CD8-positive, alpha-beta memory T cell (primary cell): ENCODE results near the gene C18orf32. TPM values are rescaled to one million over a fixed set of nuclear protein-coding genes. Genes with fewer than 3 reads are reported as not detected.

Experiments
- CTCF ChIA-PET: fragments of 350-600 bp; sonication (Branson Sonifier 250); formaldehyde crosslinking; loops from one replicate; lab custom pipeline; 2021; ENCODE audit warnings: antibody characterized with exemption; lab: Charles Lee
- POLR2A ChIA-PET: fragments of 350-600 bp; sonication (Branson Sonifier 250); formaldehyde crosslinking; loops from one replicate; lab custom pipeline; 2021; ENCODE audit warnings: antibody characterized with exemption; lab: Charles Lee
- DNase-seq, 5 donors: peaks; one replicate each; pipeline versions ENCODE4 v3.0.0 to v3.0.0-alpha.2; 2020 to 2022; ENCODE audit warnings: mixed read lengths in 1 of 5
- H3K27ac ChIP-seq: one replicate; pipeline ENCODE4 v1.7.0; 2013; ENCODE audit warnings: low read depth, mild to moderate bottlenecking, low read length, moderate library complexity
- H3K27me3 ChIP-seq: 2 replicates; pipeline ENCODE4 v1.7.0; 2013; ENCODE audit warnings: low read length, mild to moderate bottlenecking; ENCODE audit not compliant: insufficient read depth, poor library complexity, severe bottlenecking
- H3K36me3 ChIP-seq: 2 replicates; pipeline ENCODE4 v1.7.0; 2013; ENCODE audit warnings: mild to moderate bottlenecking, low read length, moderate library complexity; ENCODE audit not compliant: insufficient read depth
- H3K4me1 ChIP-seq: 2 replicates; pipeline ENCODE4 v1.7.0; 2013; ENCODE audit warnings: mild to moderate bottlenecking, low read length, moderate library complexity; ENCODE audit not compliant: insufficient read depth
- H3K4me3 ChIP-seq: 2 replicates; pipeline ENCODE4 v1.7.0; 2013; ENCODE audit warnings: mild to moderate bottlenecking, low read length
- H3K9me3 ChIP-seq: 2 replicates; pipeline ENCODE4 v1.7.0; 2013; ENCODE audit warnings: mild to moderate bottlenecking, low read length
- H3K27ac Mint-ChIP-seq, 8 donors: one replicate each; pipeline ENCODE4 v1.8.0; 2020 to 2021; ENCODE audit warnings: mixed read lengths in 8 of 8, mild to moderate bottlenecking in 6 of 8, inconsistent platforms in 3 of 8, moderate library complexity in 3 of 8
- H3K27me3 Mint-ChIP-seq, 2 donors: one replicate each; pipeline ENCODE4 v1.8.0; 2020 to 2021; ENCODE audit warnings: mixed read lengths in 2 of 2, mild to moderate bottlenecking in 1 of 2, moderate library complexity in 1 of 2
- H3K36me3 Mint-ChIP-seq, 3 donors: one replicate each; pipeline ENCODE4 v1.8.0; 2020 to 2021; ENCODE audit warnings: mixed read lengths in 3 of 3, inconsistent platforms in 1 of 3, mild to moderate bottlenecking in 1 of 3
- H3K4me1 Mint-ChIP-seq, 3 donors: one replicate each; pipeline ENCODE4 v1.8.0; 2020 to 2021; ENCODE audit warnings: mixed read lengths in 3 of 3, inconsistent platforms in 1 of 3, mild to moderate bottlenecking in 1 of 3
- H3K4me3 Mint-ChIP-seq, 7 donors: one replicate each; pipeline ENCODE4 v1.8.0; 2020 to 2021; ENCODE audit warnings: mixed read lengths in 7 of 7, mild to moderate bottlenecking in 6 of 7, moderate library complexity in 4 of 7, inconsistent platforms in 2 of 7
- H3K9me3 Mint-ChIP-seq, 5 donors: one replicate each; pipeline ENCODE4 v1.8.0; 2020 to 2022; ENCODE audit warnings: mixed read lengths in 5 of 5, mild to moderate bottlenecking in 3 of 5, moderate library complexity in 2 of 5, inconsistent platforms in 1 of 5
- polyA plus RNA-seq: library from polyadenylated mRNA; unstranded; fragments of 300-500 nt; fragmentation: Illumina TruSeq; gene quantifications from one replicate; pipeline ENCODE4 v1.2.3, GENCODE V29; 2021
- total RNA-seq, 2 experiments: library from RNA; stranded (reverse); gene quantifications; one replicate each; pipeline ENCODE4 v1.2.3, GENCODE V29; 2021

The C18orf32 gene
- total and polyA plus RNA-seq, 3 experiments from 2014 or later: 23.4 to 99.9 (median 25.4) TPM

GRCh38 chr18:49487711-49488310 is 777 bp upstream of the C18orf32 start:
- Mint-ChIP-seq H3K27me3 (peaks cover 0 to 1% of the 10 kb centered on the region in 2 donors), H3K4me1 (peaks cover 66 to 94% (median 86%) of the 10 kb centered on the region in 3 donors), H3K27ac (peak overlapping the region; percentile 82 to 99 (median 98)), H3K36me3 (peaks cover 27 to 72% (median 38%) of the 10 kb centered on the region in 3 donors), H3K9me3 (no peaks in the 10 kb centered on the region), H3K4me3 (peak overlapping the region; percentile 93 to 98 (median 96))
- H3K4me3 ChIP-seq: peak overlapping the region; percentile 75
- ChIA-PET POLR2A (interaction anchor here (0.7 to 4.1 kb wide), 5 partner anchors 10 to 1391 kb away, joined by 3 to 43 read pairs (median 6); partner anchors contain the start of genes ACAA2, DYM and ME2), CTCF (interaction anchor here (0.5 to 1.3 kb wide), 4 partner anchors 10 to 27 kb away, joined by 3 to 9 read pairs (median 3); partner anchors contain the start of gene DYM)
- no peaks in the 10 kb centered on the region for H3K27me3 ChIP-seq
- no peak for DNase-seq
- H3K4me1 ChIP-seq: peaks cover 52% of the 10 kb centered on the region
- H3K9me3 ChIP-seq: no peaks in the 10 kb centered on the region
- H3K27ac ChIP-seq: peak overlapping the region; percentile 78
- H3K36me3 ChIP-seq: peaks cover 35% of the 10 kb centered on the region

DNA sequence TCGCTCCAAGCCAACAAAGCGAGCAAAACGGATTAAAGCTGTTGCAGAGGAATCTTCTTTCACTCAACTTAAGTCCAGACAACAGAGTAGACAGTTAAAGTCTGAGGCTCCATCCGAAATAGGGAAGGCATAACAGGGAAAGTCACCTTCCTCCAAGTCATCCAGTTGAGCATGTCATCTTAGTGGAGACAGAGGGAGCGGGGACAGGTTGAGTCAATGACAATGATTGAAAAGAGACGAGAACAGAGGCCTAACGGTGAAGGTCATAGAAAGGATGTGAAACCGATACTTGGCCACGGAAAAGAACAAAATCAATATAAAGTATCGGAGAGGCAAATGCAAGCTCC is 455 bp downstream of the C18orf32 start:
- POLR2A ChIA-PET: interaction anchor here (0.6 to 4.1 kb wide), 5 partner anchors 9 to 1392 kb away, joined by 3 to 43 read pairs (median 4); partner anchors contain the start of genes DYM and ME2

DNA sequence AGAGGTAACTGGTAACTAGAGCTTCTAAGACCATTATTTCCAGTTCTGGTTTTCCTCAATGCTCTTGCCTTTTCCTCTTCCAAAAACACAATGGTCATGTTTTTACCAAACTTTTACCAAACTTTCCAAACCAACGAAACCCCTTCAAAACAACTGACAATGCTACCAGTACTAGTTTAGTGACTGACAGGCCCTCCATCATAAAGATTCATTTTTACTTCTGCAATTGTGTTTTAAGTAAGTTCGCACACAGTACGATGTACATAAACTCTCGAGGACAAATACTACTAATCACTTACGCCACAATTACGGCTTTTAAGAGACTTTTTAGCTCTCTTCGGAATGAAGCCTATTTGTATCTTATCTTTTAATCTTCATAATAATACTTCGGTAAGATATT is 900 bp downstream of the C18orf32 start:
- DNase-seq: no peak
- Mint-ChIP-seq H3K27me3 (peaks cover 0 to 1% of the 10 kb centered on the region in 2 donors), H3K36me3 (peaks cover 24 to 75% (median 35%) of the 10 kb centered on the region in 3 donors), H3K9me3 (no peaks in the 10 kb centered on the region), H3K27ac (peak overlapping the region; percentile 82 to 99 (median 98)), H3K4me1 (peaks cover 57 to 79% (median 74%) of the 10 kb centered on the region in 3 donors), H3K4me3 (peak overlapping the region; percentile 93 to 98 (median 96))
- H3K4me1 ChIP-seq: peaks cover 45% of the 10 kb centered on the region
- POLR2A ChIA-PET: interaction anchor here (1.4 to 4.1 kb wide), 2 partner anchors 8 to 26 kb away, joined by 6 to 43 read pairs; partner anchors contain the start of gene DYM
- peak overlapping the region; percentile 78 for H3K27ac ChIP-seq
- CTCF ChIA-PET: no interaction called here
- peaks cover 30% of the 10 kb centered on the region for H3K36me3 ChIP-seq
- peak overlapping the region; percentile 75 for H3K4me3 ChIP-seq
- H3K27me3 ChIP-seq: no peaks in the 10 kb centered on the region
- H3K9me3 ChIP-seq: no peaks in the 10 kb centered on the region

More for the DNA sequence above, 455 bp downstream of the C18orf32 start:
- Mint-ChIP-seq H3K9me3 (no peaks in the 10 kb centered on the region), H3K27me3 (peaks cover 0 to 1% of the 10 kb centered on the region in 2 donors), H3K4me3 (peak overlapping the region; percentile 93 to 98 (median 96)), H3K27ac (peak overlapping the region; percentile 82 to 99 (median 98)), H3K4me1 (peaks cover 62 to 83% (median 79%) of the 10 kb centered on the region in 3 donors), H3K36me3 (peaks cover 28 to 75% (median 38%) of the 10 kb centered on the region in 3 donors)
- Histone ChIP-seq H3K4me1 (peaks cover 50% of the 10 kb centered on the region), H3K36me3 (peaks cover 32% of the 10 kb centered on the region), H3K4me3 (peak overlapping the region; percentile 75), H3K27ac (peak overlapping the region; percentile 78), H3K27me3 (no peaks in the 10 kb centered on the region), H3K9me3 (no peaks in the 10 kb centered on the region)
- no peak for DNase-seq
- CTCF ChIA-PET: interaction anchor here (0.9 to 1.3 kb wide), 3 partner anchors 9 to 21 kb away, joined by 3 read pairs; no protein-coding TSS in a partner anchor

- Mint-ChIP-seq H3K27me3 (peaks cover 0 to 1% of the 10 kb centered on the region in 2 donors), H3K4me3 (no peak overlapping the region), H3K27ac (peak overlapping the region in 3 of 8 donors; percentile 36 to 70 (median 66)), H3K9me3 (no peaks in the 10 kb centered on the region), H3K4me1 (peaks cover 33 to 60% (median 49%) of the 10 kb centered on the region in 3 donors), H3K36me3 (peaks cover 4 to 70% (median 23%) of the 10 kb centered on the region in 3 donors)
- Histone ChIP-seq H3K27me3 (no peaks in the 10 kb centered on the region), H3K4me1 (peaks cover 25% of the 10 kb centered on the region), H3K36me3 (peaks cover 12% of the 10 kb centered on the region), H3K4me3 (no peak overlapping the region), H3K9me3 (no peaks in the 10 kb centered on the region), H3K27ac (no peak overlapping the region)
- CTCF ChIA-PET: interaction anchor here (1.1 to 1.6 kb wide), 2 partner anchors 10 to 27 kb away, joined by 3 read pairs; no protein-coding TSS in a partner anchor
- no peak for DNase-seq
- POLR2A ChIA-PET: no interaction called here
Measured at GRCh38 chr18:49483198-49483597, 3.8 kb downstream of the C18orf32 start.

- Mint-ChIP-seq H3K4me1 (peaks cover 25 to 47% (median 37%) of the 10 kb centered on the region in 3 donors), H3K4me3 (no peak overlapping the region), H3K27ac (peak overlapping the region in 2 of 8 donors; percentile 66 to 69), H3K9me3 (no peaks in the 10 kb centered on the region), H3K27me3 (peaks cover 0 to 1% of the 10 kb centered on the region in 2 donors), H3K36me3 (peaks cover 4 to 61% (median 23%) of the 10 kb centered on the region in 3 donors)
- no peak for DNase-seq
- Histone ChIP-seq H3K36me3 (peaks cover 8% of the 10 kb centered on the region), H3K4me3 (no peak overlapping the region), H3K9me3 (no peaks in the 10 kb centered on the region), H3K27ac (no peak overlapping the region), H3K4me1 (peaks cover 17% of the 10 kb centered on the region), H3K27me3 (no peaks in the 10 kb centered on the region)
- ChIA-PET CTCF (no interaction called here), POLR2A (no interaction called here)
Measured at GRCh38 chr18:49481907-49482306, 5.1 kb downstream of the C18orf32 start.

- H3K4me3 Mint-ChIP-seq: no peak overlapping the region
- no peaks in the 10 kb centered on the region for H3K9me3 Mint-ChIP-seq
- peaks cover 4 to 61% (median 26%) of the 10 kb centered on the region in 3 donors for H3K36me3 Mint-ChIP-seq
- H3K27ac ChIP-seq: no peak overlapping the region
- no peaks in the 10 kb centered on the region for H3K27me3 ChIP-seq
- H3K36me3 ChIP-seq: peaks cover 8% of the 10 kb centered on the region
- no peak for DNase-seq
- H3K4me1 ChIP-seq: peaks cover 17% of the 10 kb centered on the region
- H3K9me3 ChIP-seq: no peaks in the 10 kb centered on the region
- CTCF ChIA-PET: no interaction called here
- H3K27ac Mint-ChIP-seq: no peak overlapping the region
- no peak overlapping the region for H3K4me3 ChIP-seq
- H3K27me3 Mint-ChIP-seq: no peaks in the 10 kb centered on the region
- POLR2A ChIA-PET: no interaction called here
- H3K4me1 Mint-ChIP-seq: peaks cover 21 to 41% (median 31%) of the 10 kb centered on the region in 3 donors
Measured at GRCh38 chr18:49481317-49481716, 5.7 kb downstream of the C18orf32 start.

GRCh38 chr18:49479381-49480137 is 7.5 kb downstream of the C18orf32 start:
- no peaks in the 10 kb centered on the region for H3K27me3 Mint-ChIP-seq
- peaks cover 4 to 57% (median 25%) of the 10 kb centered on the region in 3 donors for H3K36me3 Mint-ChIP-seq
- H3K27ac Mint-ChIP-seq: peak overlapping the region in 6 of 8 donors; percentile 24 to 78 (median 58)
- H3K9me3 Mint-ChIP-seq: no peaks in the 10 kb centered on the region
- Histone ChIP-seq H3K27me3 (no peaks in the 10 kb centered on the region), H3K4me3 (no peak overlapping the region), H3K4me1 (peaks cover 4% of the 10 kb centered on the region), H3K9me3 (no peaks in the 10 kb centered on the region), H3K27ac (peak overlapping the region; percentile 2), H3K36me3 (peaks cover 8% of the 10 kb centered on the region)
- ChIA-PET CTCF (no interaction called here), POLR2A (no interaction called here)
- peaks cover 12 to 29% (median 15%) of the 10 kb centered on the region in 3 donors for H3K4me1 Mint-ChIP-seq
- H3K4me3 Mint-ChIP-seq: peak overlapping the region in 1 of 7 donors; percentile 31
- no peak for DNase-seq
